CD4-positive, alpha-beta T cell (primary cell): ENCODE data around the gene LARGE1. TPM values are rescaled to one million over a fixed set of nuclear protein-coding genes. Genes with fewer than 3 reads are reported as not detected.

Experiments
- ATAC-seq: fragments of 200-7000 bp; cut with Tn5 transposase; one replicate; pipeline ENCODE4 v1.10.0; 2022; ENCODE audit warnings: mild to moderate bottlenecking; ENCODE audit not compliant: poor library complexity
- CTCF ChIA-PET: fragments of 350-600 bp; sonication (Branson Sonifier 250); formaldehyde crosslinking; loops from one replicate; lab custom pipeline; 2021; ENCODE audit warnings: antibody characterized with exemption, inconsistent platforms; lab: Charles Lee
- POLR2A ChIA-PET: fragments of 350-600 bp; sonication (Branson Sonifier 250); formaldehyde crosslinking; loops from one replicate; lab custom pipeline; 2021; ENCODE audit warnings: antibody characterized with exemption, inconsistent platforms; lab: Charles Lee
- DNase-seq, 14 experiments: peaks; one replicate each; pipeline ENCODE4 v3.0.0-alpha.2; 2013 to 2020; ENCODE audit warnings: mixed read lengths in 2 of 14
- H3K27ac ChIP-seq, 2 donors: one replicate each; pipeline versions ENCODE4 v1.5.1 to v1.7.0; 2013; ENCODE audit warnings: low read length in 2 of 2, low read depth in 1 of 2, mild to moderate bottlenecking in 1 of 2
- H3K27me3 ChIP-seq, 2 experiments: 1 replicate in 1 of 2; 2 replicates in 1 of 2; pipeline versions ENCODE4 v1.6.1 to v1.7.0; 2013; ENCODE audit warnings: low read length in 2 of 2, control low read depth in 1 of 2, mild to moderate bottlenecking in 1 of 2, moderate library complexity in 1 of 2; ENCODE audit not compliant: insufficient read depth in 2 of 2, control insufficient read depth in 1 of 2
- H3K36me3 ChIP-seq: one replicate; pipeline ENCODE4 v1.6.1; 2013; ENCODE audit warnings: low read length, control low read depth; ENCODE audit not compliant: insufficient read depth
- H3K4me1 ChIP-seq: one replicate; pipeline ENCODE4 v1.6.1; 2013; ENCODE audit warnings: low read length, control low read depth; ENCODE audit not compliant: insufficient read depth
- H3K4me3 ChIP-seq: one replicate; pipeline ENCODE4 v1.5.1; 2013; ENCODE audit warnings: mild to moderate bottlenecking, low read length, moderate library complexity
- H3K9me3 ChIP-seq, 2 experiments: 1 replicate in 1 of 2; 2 replicates in 1 of 2; pipeline versions ENCODE4 v1.6.1 to v1.7.0; 2013; ENCODE audit warnings: low read length in 2 of 2, mild to moderate bottlenecking in 2 of 2, control low read depth in 1 of 2, moderate library complexity in 1 of 2; ENCODE audit not compliant: control insufficient read depth in 1 of 2, insufficient read depth in 1 of 2
- H3K27ac Mint-ChIP-seq: one replicate; pipeline ENCODE4 v1.8.0; 2020; ENCODE audit warnings: mixed read lengths
- H3K27me3 Mint-ChIP-seq: one replicate; pipeline ENCODE4 v1.8.0; 2021; ENCODE audit warnings: mixed read lengths
- H3K36me3 Mint-ChIP-seq: one replicate; pipeline ENCODE4 v1.8.0; 2021; ENCODE audit warnings: low read depth, mixed read lengths
- H3K4me1 Mint-ChIP-seq: one replicate; pipeline ENCODE4 v1.8.0; 2021; ENCODE audit warnings: low read depth, mixed read lengths
- H3K4me3 Mint-ChIP-seq: one replicate; pipeline ENCODE4 v1.8.0; 2020; ENCODE audit warnings: mild to moderate bottlenecking, mixed read lengths
- H3K9me3 Mint-ChIP-seq: one replicate; pipeline ENCODE4 v1.8.0; 2020; ENCODE audit warnings: mixed read lengths
- CTCF ChIP-seq: fragments of 200-600 bp; IDR thresholded peaks from one replicate; pipeline ENCODE4 v1.8.0; 2022; ENCODE audit warnings: antibody characterized with exemption, mild to moderate bottlenecking
- intact Hi-C, 2 experiments: fragments of 100-400 bp; cut with DNase I in 1 of 2; cut with micrococcal nuclease in 1 of 2; formaldehyde crosslinking; loops; one replicate each; pipeline versions ENCODE4 v1.15.1 to v1.9.0; 2023 to 2025; cut with DNase I, micrococcal nuclease
- total RNA-seq, 174 experiments: library from RNA in 2 of 174; stranded (reverse) in 2 of 174; gene quantifications; one replicate each; pipeline ENCODE4 v1.2.3 and lab custom pipeline; 2021 to 2026

LARGE1 gene
- total RNA-seq, 2 experiments from 2014 or later: 0.14 to 0.70 TPM

DNA sequence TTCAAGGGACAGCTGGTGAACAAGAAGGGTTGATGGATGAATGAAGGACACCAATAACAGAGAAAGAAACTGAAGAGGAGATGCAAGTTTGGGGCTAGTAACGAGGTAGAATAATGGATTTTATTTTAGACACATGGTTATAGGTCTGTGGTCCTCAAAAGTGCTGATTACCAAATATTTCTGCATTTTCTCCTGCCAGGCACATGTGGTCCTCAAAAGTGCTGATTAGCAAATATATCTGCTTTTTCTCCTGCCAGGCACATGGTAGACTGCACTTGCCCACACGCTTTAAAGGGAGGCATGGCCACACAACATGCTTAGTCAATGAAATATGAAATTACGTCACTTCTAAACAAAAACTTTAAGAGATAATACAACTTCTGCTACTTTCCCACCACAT, 489.0 kb downstream of the LARGE1 start:
- Histone ChIP-seq H3K36me3 (no peaks in the 10 kb centered on the region), H3K4me3 (no peak overlapping the region), H3K27ac (no peak overlapping the region), H3K4me1 (no peaks in the 10 kb centered on the region), H3K27me3 (no peaks in the 10 kb centered on the region), H3K9me3 (no peaks in the 10 kb centered on the region)
- ChIA-PET POLR2A (no interaction called here), CTCF (no interaction called here)
- Mint-ChIP-seq H3K4me3 (no peak overlapping the region), H3K27me3 (no peaks in the 10 kb centered on the region), H3K27ac (no peak overlapping the region), H3K9me3 (no peaks in the 10 kb centered on the region), H3K36me3 (no peaks in the 10 kb centered on the region), H3K4me1 (no peaks in the 10 kb centered on the region)
- DNase-seq (no peak), ATAC-seq (no peak)
- intact Hi-C loops: no loop called here
- TF ChIP-seq CTCF: no peak

DNA sequence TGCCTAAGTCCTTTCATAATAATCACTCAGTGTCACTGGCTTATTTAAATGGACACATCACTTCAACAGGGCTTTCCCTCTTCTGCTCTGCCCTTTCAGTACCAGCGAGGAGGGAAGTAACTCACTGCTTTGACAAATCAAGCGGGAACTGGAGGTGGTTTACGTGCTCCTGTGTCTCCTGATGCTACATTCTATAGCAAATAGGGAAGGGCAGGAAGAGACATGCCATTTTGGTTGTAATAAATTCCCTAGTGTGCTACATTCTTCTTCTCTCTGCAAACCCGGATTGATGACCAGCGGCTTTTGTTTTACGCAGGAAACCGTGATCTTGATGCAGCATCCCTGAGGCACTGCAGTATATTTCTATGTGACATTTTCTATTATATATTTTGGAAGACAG, 491.0 kb downstream of the LARGE1 start:
- no peak for DNase-seq
- H3K4me3 Mint-ChIP-seq: no peak overlapping the region
- peaks cover 0 to 6% of the 10 kb centered on the region in 2 experiments for H3K9me3 ChIP-seq
- no peak overlapping the region for H3K27ac ChIP-seq
- no peaks in the 10 kb centered on the region for H3K9me3 Mint-ChIP-seq
- no peaks in the 10 kb centered on the region for H3K4me1 ChIP-seq
- no peak overlapping the region for H3K27ac Mint-ChIP-seq
- H3K27me3 ChIP-seq: no peaks in the 10 kb centered on the region
- intact Hi-C loops: no loop called here
- no peak for TF ChIP-seq CTCF
- no peak overlapping the region for H3K4me3 ChIP-seq
- no peaks in the 10 kb centered on the region for H3K36me3 ChIP-seq
- ChIA-PET POLR2A (no interaction called here), CTCF (no interaction called here)
- H3K27me3 Mint-ChIP-seq: no peaks in the 10 kb centered on the region
- H3K4me1 Mint-ChIP-seq: no peaks in the 10 kb centered on the region
- ATAC-seq: no peak
- H3K36me3 Mint-ChIP-seq: no peaks in the 10 kb centered on the region

- no peaks in the 10 kb centered on the region for H3K27me3 ChIP-seq
- CTCF ChIA-PET: no interaction called here
- Mint-ChIP-seq H3K4me3 (no peak overlapping the region), H3K9me3 (no peaks in the 10 kb centered on the region), H3K27me3 (no peaks in the 10 kb centered on the region), H3K36me3 (no peaks in the 10 kb centered on the region), H3K27ac (no peak overlapping the region), H3K4me1 (no peaks in the 10 kb centered on the region)
- H3K27ac ChIP-seq: no peak overlapping the region
- peaks cover 0 to 7% of the 10 kb centered on the region in 2 experiments for H3K9me3 ChIP-seq
- TF ChIP-seq CTCF: no peak
- DNase-seq (no peak), ATAC-seq (no peak)
- H3K4me1 ChIP-seq: no peaks in the 10 kb centered on the region
- POLR2A ChIA-PET: no interaction called here
- H3K36me3 ChIP-seq: no peaks in the 10 kb centered on the region
- intact Hi-C loops: no loop called here
- no peak overlapping the region for H3K4me3 ChIP-seq
Measured at GRCh38 chr22:33427461-33427860, 492.8 kb downstream of the LARGE1 start.
